ENCODE data around the gene ANKS3. TPM values are rescaled to one million over a fixed set of nuclear protein-coding genes. Genes with fewer than 3 reads are reported as not detected.

ANKS3 gene
- total RNA-seq, 1 donor from 2014 or later: 20.6 TPM

DNA sequence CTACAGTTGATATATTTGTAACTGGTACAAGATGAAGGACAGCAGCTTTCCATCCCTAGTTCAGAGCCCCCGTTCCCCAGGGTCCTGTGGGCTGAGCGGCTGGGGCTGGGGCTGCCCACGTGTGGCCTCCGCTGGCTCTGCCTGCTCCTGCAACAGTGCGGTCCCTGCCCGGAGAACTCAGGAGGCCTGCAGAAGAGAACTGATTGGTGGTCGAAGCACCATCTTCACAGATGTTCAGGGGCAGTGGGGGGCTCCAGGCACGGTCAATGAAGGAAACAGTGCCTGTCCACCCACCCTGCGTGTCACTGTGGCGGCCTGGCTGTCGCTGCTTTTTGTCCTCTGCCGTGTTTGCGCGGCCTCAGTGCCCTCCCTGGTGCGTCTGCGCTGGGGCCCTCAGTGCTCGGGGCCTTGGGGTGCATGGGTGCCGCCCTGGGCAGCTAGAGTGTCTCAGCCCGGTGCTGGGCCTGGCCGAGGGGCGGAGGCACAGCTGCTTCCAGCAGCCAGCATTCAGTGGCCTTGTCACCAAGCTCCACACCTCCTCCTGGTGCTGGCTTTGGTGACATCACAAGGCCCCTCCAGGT, 44.9 kb downstream of the ANKS3 start:
- H3K4me3 Mint-ChIP-seq (ENCODE audit: low read depth): no peak overlapping the region
- H3K36me3 Mint-ChIP-seq (ENCODE audit: low read depth): peaks cover 24% of the 10 kb centered on the region
- H3K27me3 Mint-ChIP-seq (ENCODE audit: low read depth): no peaks in the 10 kb centered on the region
- no peak overlapping the region for H3K27ac Mint-ChIP-seq
- peaks cover 5% of the 10 kb centered on the region for H3K4me1 Mint-ChIP-seq (ENCODE audit: low read depth)
- intact Hi-C loops (cut with micrococcal nuclease): no loop called here
- H3K9me3 Mint-ChIP-seq: no peaks in the 10 kb centered on the region
- DNase-seq (ENCODE audit: low spot score): no peak

DNA sequence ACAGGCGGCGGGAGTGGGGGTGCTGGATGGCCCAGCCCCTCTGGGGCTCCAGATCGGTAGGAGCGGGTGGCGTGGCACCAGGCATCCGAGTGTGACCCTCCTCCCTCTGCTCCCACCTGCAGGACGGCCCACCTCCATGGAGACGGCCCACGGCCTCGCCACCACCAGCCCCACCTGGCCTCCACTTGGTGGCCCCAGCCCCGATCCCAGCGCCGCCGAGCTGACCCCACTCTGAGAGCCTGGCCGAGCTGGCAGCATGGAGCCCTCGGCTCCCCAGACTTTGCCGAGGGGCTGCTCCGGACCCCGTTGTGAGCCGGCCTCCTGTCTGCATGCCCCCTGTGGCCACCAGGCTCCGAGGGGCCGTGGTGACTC, 45.4 kb downstream of the ANKS3 start:
- Mint-ChIP-seq H3K9me3 (no peaks in the 10 kb centered on the region), H3K4me1 (ENCODE audit: low read depth) (peaks cover 5% of the 10 kb centered on the region), H3K27me3 (ENCODE audit: low read depth) (no peaks in the 10 kb centered on the region), H3K4me3 (ENCODE audit: low read depth) (no peak overlapping the region), H3K36me3 (ENCODE audit: low read depth) (peaks cover 24% of the 10 kb centered on the region), H3K27ac (no peak overlapping the region)
- DNase-seq (ENCODE audit: low spot score): no peak
- intact Hi-C loops (cut with micrococcal nuclease): no loop called here

DNA sequence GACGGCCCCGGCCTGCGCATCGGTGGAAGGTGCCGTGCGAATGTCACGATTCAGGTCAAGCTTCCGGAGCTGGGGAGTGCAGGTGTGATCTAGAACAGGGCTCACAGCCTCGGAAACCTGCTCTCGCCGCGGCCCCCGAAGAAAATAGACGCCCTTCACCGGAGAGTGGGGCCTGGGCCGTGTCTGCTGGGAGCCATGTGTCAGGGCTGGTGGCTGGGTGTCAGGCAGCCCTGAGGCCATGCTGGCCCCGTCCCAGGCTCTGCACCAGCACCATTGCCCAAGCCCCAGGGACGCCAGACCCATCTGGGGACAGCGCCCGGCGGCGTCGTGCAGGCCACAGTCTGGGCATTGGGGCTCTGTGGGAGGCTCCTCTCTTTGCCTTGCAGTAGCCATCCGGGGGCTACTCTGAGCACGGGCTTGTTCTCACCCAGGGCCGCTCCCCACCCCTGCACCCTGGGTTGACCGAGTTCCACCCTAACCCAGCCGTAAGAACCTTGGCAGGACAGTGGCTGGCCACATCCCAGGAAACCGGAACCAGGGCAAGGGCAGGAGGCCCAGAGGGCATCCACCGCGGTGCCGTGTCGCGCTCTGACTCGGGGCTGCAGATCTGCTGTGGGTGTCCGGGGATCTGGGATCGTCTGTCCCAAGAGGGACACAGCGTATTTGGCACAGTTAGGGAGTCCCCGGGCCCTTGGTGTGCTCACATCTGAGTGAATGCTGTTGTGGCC, 46.0 kb downstream of the ANKS3 start:
- H3K27ac Mint-ChIP-seq: no peak overlapping the region
- intact Hi-C loops (cut with micrococcal nuclease): no loop called here

DNA sequence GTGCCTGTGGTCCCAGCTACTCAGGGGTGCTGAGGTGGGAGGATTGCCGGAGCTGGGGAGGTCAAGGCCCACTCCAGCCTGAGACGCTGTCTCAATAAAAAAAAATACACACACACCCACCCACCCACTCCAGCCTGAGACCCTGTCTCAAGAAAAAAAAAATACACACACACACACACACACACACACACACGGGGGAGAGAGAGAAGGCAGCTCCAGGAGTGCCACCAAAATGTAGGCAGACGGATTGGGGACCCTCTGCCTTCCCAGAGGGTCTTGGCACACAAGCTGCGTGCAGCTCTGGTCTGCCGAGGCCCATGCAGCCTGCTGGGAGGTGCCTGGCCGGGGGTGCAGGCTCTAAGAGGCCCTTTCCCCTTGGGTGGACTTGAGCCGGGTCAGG, 46.7 kb downstream of the ANKS3 start:
- Mint-ChIP-seq H3K27ac (no peak overlapping the region), H3K27me3 (ENCODE audit: low read depth) (no peaks in the 10 kb centered on the region), H3K36me3 (ENCODE audit: low read depth) (peaks cover 29% of the 10 kb centered on the region), H3K4me3 (ENCODE audit: low read depth) (no peak overlapping the region), H3K4me1 (ENCODE audit: low read depth) (peaks cover 1% of the 10 kb centered on the region), H3K9me3 (no peaks in the 10 kb centered on the region)
- DNase-seq (ENCODE audit: low spot score): no peak
- intact Hi-C loops (cut with micrococcal nuclease): no loop called here

More for the DNA sequence above, 46.0 kb downstream of the ANKS3 start:
- no peak for DNase-seq (ENCODE audit: low spot score)
- Mint-ChIP-seq H3K4me1 (ENCODE audit: low read depth) (peaks cover 5% of the 10 kb centered on the region), H3K4me3 (ENCODE audit: low read depth) (no peak overlapping the region), H3K27me3 (ENCODE audit: low read depth) (no peaks in the 10 kb centered on the region), H3K36me3 (ENCODE audit: low read depth) (peaks cover 26% of the 10 kb centered on the region), H3K9me3 (no peaks in the 10 kb centered on the region)

DNA sequence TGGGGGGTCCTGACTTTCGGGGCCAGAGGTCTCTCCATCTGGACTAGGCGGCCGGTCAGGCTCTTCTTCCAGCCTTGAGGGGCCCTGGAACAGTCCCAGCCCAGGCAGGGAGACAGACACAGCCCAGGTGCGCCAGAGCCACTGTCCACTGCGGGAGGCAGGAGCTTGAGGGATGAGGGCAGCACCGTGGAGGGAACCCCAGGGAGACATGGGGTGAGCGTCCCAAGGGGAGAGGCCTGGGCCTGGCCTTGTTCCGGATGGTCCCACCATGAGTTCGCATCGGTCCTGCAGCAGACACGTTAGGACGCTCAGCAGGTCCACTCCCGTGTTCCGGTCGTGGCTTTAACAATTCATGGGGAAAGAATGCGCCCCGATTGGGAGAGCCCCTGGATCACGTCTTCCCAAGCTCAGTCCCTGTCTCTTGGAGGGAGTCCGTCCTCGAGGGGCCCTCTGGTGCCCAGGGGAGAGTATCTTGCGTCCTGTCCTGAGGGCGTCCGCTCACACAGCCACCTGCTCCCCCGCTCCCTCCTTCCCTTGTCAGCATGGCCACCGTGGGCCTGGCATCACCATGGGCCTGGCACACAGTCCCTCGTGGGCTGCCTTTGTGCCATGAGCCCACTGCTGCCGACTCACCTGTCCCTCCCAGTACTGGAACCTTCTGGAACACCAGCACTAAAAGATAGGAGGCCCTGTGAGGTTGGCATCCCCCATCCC, 47.4 kb downstream of the ANKS3 start:
- Mint-ChIP-seq H3K36me3 (ENCODE audit: low read depth) (peaks cover 31% of the 10 kb centered on the region), H3K4me1 (ENCODE audit: low read depth) (no peaks in the 10 kb centered on the region), H3K9me3 (no peaks in the 10 kb centered on the region), H3K27ac (no peak overlapping the region), H3K27me3 (ENCODE audit: low read depth) (no peaks in the 10 kb centered on the region), H3K4me3 (ENCODE audit: low read depth) (no peak overlapping the region)
- no peak for DNase-seq (ENCODE audit: low spot score)
- intact Hi-C loops (cut with micrococcal nuclease): no loop called here

DNA sequence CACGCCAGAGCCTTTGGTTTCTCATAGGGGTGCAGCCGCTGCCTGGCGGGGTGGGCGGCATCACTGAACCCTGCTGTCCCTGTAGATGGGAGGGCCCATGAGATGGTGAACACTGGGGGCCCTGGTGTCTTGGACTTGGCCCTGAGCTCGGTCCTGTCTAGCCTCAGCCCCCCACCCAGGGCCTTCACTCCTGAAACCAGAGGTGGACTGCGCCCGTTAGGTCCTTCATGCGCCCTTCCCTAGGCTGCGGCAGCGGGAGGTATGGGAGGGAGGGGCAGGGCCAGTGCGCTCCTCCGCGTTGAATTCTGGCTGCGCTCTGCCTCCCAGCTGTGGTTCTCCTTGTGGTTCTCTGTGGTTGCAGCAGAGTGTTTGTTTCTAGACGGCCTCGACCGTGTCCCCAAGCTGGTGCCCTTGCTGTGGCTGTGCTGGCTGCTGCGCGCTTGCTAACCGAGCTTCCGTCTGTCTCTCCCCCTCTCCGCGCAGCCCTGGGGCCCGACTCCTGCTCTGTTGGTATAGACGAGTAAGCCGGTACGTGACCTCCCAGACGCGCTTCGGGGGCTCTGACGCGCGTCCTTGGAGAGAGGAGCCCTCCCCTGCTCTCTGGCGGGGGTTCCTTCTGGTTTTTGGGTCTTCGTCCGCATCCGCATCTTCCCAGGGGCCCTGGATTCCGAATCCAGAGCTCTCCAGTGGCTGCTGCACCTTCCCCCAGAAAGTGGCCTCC, 48.1 kb downstream of the ANKS3 start:
- H3K27ac Mint-ChIP-seq: no peak overlapping the region

DNA sequence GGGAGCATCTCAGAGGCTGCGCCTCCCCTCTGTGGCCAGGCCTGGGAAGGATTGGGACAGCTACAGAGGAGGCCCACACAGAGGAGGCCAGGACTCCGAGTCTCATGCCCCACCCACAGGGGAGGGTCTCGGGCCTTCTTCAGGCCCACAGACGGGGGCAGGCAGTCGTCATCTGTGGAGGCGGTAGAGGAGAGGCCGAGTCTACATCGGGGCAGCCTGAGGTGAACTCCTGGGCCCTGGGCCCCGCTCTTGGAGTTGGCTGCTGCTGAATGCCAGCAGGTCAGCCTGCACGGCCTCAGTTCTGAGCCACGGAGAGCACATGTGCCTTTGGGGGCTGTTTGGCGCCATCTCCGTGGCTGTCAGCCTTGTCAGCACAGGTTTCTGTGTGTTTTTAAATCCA, 48.8 kb downstream of the ANKS3 start:
- Mint-ChIP-seq H3K27ac (no peak overlapping the region), H3K4me1 (ENCODE audit: low read depth) (no peaks in the 10 kb centered on the region), H3K4me3 (ENCODE audit: low read depth) (no peak overlapping the region), H3K36me3 (ENCODE audit: low read depth) (peaks cover 31% of the 10 kb centered on the region), H3K27me3 (ENCODE audit: low read depth) (no peaks in the 10 kb centered on the region), H3K9me3 (no peaks in the 10 kb centered on the region)
- intact Hi-C loops (cut with micrococcal nuclease): no loop called here
- DNase-seq (ENCODE audit: low spot score): no peak

More for the DNA sequence above, 48.1 kb downstream of the ANKS3 start:
- Mint-ChIP-seq H3K4me1 (ENCODE audit: low read depth) (no peaks in the 10 kb centered on the region), H3K9me3 (no peaks in the 10 kb centered on the region), H3K36me3 (ENCODE audit: low read depth) (peaks cover 32% of the 10 kb centered on the region), H3K4me3 (ENCODE audit: low read depth) (no peak overlapping the region), H3K27me3 (ENCODE audit: low read depth) (no peaks in the 10 kb centered on the region)
- no peak for DNase-seq (ENCODE audit: low spot score)
- intact Hi-C loops (cut with micrococcal nuclease): no loop called here

DNA sequence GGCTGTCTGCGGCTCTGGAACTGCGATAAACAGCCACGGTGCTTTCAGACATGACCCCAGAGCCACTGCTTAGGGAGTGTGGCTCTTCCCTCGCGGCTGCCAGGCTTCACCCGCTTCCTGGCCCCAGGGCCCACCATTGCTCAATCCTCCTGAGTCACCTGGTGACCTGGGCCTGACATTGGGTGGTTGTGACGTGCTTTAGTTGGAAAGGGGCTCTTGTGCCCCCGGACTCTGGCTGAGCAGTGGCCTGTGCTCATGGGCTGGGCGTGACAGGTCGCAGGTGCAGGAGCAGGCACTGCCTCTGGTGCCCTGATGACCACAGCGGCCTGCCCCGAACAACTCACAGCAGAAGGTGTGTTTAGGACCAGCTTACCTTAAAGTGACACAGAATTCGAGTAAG, 49.3 kb downstream of the ANKS3 start:
- H3K9me3 Mint-ChIP-seq: no peaks in the 10 kb centered on the region
- no peak overlapping the region for H3K27ac Mint-ChIP-seq
- H3K4me3 Mint-ChIP-seq (ENCODE audit: low read depth): no peak overlapping the region

DNA sequence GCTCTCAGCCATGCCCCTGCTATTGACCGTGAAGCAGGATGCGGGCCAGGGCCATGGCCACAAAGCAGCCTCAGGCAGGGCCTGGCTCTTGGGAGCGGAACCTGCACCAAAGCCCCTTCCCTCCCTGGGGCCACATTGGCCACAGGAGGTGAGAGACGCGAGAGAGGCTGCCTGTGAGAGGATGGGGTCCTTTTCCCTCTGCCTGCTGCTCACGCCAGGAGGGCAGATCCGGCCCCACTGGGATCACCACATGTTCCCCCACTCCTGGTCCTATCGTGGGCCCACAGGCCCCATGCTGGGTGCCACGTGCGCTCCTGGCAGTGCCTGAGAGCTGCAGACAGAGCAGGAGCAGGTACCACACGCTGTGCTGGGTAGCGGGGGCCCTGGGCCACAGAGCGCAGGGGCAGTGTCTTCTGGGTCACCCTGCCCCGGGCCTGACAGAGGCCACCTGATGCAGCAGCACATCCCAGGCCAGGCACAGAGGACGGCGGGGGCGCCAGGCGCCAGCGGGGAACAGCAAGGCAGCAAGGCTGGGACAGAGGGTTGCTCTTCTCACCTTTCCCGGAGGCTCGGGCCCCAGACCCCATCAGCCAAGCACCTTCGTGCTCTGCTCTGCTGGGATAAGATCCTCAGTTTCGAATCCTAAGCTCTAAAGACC, 49.9 kb downstream of the ANKS3 start:
- DNase-seq (ENCODE audit: low spot score): no peak
- Mint-ChIP-seq H3K4me3 (ENCODE audit: low read depth) (no peak overlapping the region), H3K4me1 (ENCODE audit: low read depth) (no peaks in the 10 kb centered on the region), H3K9me3 (no peaks in the 10 kb centered on the region), H3K27me3 (ENCODE audit: low read depth) (no peaks in the 10 kb centered on the region), H3K27ac (no peak overlapping the region), H3K36me3 (ENCODE audit: low read depth) (peaks cover 37% of the 10 kb centered on the region)
- intact Hi-C loops (cut with micrococcal nuclease): no loop called here

More for the DNA sequence above, 49.3 kb downstream of the ANKS3 start:
- peaks cover 36% of the 10 kb centered on the region for H3K36me3 Mint-ChIP-seq (ENCODE audit: low read depth)
- no peak for DNase-seq (ENCODE audit: low spot score)
- H3K27me3 Mint-ChIP-seq (ENCODE audit: low read depth): no peaks in the 10 kb centered on the region
- H3K4me1 Mint-ChIP-seq (ENCODE audit: low read depth): no peaks in the 10 kb centered on the region
- intact Hi-C loops (cut with micrococcal nuclease): no loop called here

DNA sequence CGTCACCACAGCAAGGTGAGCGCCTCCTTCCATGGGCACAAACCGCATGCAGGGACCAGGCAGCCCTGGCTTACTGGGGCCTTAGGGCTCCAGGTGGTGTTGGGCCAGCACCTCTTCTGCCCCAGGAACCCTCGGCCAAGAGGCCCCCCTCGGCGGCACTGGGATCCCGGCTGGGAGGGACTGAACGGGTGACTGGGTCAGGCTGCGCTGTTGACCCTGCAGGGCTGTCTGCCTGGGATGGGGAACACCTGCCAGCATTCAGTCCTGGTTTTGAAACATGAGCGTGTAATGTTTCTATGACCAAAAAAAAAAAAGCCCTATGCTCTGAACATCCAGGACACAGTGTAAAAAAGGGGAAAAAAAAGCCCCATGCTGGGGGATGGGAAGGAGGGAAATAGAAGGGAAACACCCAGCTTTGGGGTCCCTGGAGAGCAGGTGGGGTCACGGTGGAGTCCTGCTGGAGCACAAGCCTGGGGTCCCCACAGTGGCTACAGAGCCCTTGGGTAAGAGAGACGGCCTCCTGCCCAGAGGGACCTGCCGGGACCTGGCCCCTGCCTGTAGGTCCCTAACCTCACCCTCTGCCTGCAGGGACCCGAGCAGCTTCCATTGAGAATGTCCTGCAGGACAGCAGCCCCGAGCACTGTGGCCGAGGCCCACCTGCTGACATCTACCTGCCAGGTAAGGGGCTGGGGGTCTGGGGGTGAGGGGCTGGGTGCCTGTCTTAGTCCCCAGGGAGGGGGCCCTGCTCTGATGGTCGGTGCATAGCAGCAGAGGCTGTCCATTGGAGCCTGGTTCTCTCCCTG, 50.6 kb downstream of the ANKS3 start:
- H3K4me1 Mint-ChIP-seq (ENCODE audit: low read depth): no peaks in the 10 kb centered on the region
- intact Hi-C loops (cut with micrococcal nuclease): no loop called here
- H3K27ac Mint-ChIP-seq: no peak overlapping the region
- H3K9me3 Mint-ChIP-seq: no peaks in the 10 kb centered on the region
- no peak overlapping the region for H3K4me3 Mint-ChIP-seq (ENCODE audit: low read depth)
- H3K27me3 Mint-ChIP-seq (ENCODE audit: low read depth): no peaks in the 10 kb centered on the region
- no peak for DNase-seq (ENCODE audit: low spot score)
- peaks cover 38% of the 10 kb centered on the region for H3K36me3 Mint-ChIP-seq (ENCODE audit: low read depth)

DNA sequence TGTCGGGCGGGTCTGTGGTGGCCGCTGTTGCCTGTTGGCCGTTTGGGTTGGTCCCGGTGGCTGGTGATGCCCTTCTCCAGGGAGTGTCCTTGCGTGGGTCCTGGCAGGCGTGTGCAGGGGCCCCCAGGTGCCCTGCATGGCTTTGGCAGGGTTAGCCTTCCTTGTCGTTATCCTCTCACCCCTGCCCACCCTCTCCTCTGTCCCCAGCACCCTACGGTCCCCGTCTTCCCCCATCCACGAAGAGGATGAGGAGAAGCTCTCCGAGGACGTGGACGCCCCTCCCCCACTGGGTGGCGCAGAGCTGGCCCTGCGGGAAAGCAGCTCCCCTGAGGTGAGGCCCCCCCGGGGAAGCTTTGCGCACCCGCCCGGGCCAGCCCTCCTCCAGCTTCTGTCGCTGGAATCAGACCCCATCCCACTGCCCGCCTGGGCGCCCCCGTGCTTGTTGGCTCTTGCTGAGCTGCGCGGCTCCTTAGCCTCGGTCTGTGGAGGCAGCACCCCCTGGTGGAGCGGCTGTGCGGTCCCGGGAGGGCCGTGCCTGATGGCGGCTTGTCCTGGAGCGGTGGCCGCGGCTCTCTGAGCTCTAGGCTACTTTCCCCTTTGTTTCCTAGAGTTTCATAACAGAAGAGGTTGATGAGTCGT, 51.3 kb downstream of the ANKS3 start:
- H3K4me1 Mint-ChIP-seq (ENCODE audit: low read depth): peaks cover 5% of the 10 kb centered on the region
- H3K36me3 Mint-ChIP-seq (ENCODE audit: low read depth): peaks cover 44% of the 10 kb centered on the region
- no peaks in the 10 kb centered on the region for H3K9me3 Mint-ChIP-seq
- H3K27ac Mint-ChIP-seq: no peak overlapping the region
- DNase-seq (ENCODE audit: low spot score): no peak
- no peak overlapping the region for H3K4me3 Mint-ChIP-seq (ENCODE audit: low read depth)
- intact Hi-C loops (cut with micrococcal nuclease): no loop called here
- H3K27me3 Mint-ChIP-seq (ENCODE audit: low read depth): no peaks in the 10 kb centered on the region

Data from activated T-helper 2 cell treated with anti-CD3 and anti-CD28 coated beads, Interferon-gamma antibody, Interleukin-2, Interleukin-4, amounts not matched to agents 10 μg/mL and 5 μg/mL and 100 μg/mL, durations not matched to agents 14 hours and 24 hours and 36 hours (primary cell).